NCI-H226 (cell line): ENCODE data around the gene ZEB2.

Experiments
- DNase-seq: peaks from one replicate; pipeline ENCODE4 v3.0.0-alpha.2; 2015

ZEB2 gene

DNA sequence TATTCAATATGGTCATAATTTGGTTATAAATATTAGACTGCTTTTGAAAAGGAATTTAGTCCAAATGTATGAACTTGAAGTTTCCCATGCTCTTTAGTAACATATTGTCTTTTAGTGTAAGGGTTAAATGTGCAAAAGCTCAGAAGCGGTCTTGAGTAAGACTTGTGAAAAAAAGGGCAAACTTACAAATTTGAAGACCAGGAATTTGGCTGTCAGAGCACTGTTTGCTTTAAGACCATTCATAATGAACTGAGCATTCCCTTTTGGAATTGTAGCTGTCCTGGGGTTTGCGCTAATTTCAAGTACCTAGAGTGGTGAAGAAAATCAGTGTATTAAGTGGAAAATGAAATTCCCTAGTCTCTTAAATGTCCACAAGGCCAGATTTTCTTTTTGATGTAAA, 6.9 kb upstream of the ZEB2 start:
- no peak for DNase-seq

DNA sequence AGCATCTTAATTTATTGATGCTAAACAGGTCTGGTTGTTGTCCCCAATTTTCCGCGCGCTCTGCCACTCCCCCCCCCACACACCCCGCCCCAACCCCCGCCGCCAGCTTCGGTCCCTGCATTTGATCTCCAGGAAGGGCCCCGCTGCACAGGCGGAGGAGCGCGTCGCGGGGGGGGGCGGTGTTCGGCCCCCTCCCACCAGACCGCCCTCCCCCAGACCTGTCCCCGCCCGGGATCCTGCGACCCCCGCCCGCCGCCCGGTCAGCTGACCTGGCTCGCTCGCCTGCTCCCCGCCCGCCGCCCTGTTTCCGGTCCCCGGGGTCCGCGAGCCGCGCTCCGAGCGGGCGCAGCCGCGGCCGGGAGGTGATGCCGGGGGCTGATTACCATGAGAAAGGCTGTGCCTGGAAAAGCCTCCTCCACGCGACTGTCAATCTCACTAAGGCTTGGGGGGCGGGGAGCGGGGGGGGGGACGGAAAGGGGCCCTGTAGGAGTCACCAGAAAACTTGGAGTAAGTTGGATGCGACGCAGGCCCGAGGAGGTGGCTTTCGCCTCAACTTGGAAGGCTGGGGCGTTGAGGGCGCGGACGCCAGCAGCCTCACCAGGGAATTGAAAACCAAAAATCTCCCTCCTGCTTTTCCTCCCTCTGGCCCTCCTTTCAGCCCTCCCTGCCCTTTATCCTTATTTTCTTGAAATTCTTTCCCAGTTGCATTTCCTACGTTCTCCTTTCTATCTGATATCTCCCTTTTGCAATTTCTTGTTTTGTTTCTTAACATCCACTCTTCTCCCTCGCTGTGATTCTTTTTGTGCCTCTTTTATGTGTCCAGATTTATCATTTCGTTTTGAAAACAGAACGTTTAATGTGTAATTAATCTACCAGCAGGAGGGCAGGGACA, 4.4 kb upstream of the ZEB2 start:
- DNase-seq, result no peak

DNA sequence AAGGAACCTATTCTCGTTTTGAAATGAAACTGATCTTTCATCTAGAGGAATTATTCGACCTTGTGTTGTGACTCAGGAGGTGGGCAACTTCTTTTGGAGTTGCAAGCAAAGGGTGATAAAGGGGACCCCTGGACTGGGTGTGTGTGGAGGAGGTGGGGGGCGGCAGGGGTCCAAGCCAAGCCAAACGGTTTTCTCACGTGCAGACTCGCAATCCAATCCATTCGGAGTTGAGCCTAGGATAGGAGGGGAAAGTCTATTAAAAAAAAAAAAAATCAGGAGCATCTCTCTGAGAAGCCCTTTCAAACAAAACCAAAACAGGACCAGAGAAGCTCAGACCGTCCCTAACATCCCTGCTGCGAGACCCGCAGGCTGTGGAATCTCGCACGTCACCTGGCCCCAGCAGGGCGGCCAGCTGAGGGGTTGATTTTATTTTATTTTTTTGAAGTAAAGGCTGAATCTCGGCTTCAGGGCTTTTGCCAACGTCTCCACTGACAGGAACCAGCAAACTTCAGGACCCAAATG, 3.7 kb upstream of the ZEB2 start:
- DNase-seq, result no peak

DNA sequence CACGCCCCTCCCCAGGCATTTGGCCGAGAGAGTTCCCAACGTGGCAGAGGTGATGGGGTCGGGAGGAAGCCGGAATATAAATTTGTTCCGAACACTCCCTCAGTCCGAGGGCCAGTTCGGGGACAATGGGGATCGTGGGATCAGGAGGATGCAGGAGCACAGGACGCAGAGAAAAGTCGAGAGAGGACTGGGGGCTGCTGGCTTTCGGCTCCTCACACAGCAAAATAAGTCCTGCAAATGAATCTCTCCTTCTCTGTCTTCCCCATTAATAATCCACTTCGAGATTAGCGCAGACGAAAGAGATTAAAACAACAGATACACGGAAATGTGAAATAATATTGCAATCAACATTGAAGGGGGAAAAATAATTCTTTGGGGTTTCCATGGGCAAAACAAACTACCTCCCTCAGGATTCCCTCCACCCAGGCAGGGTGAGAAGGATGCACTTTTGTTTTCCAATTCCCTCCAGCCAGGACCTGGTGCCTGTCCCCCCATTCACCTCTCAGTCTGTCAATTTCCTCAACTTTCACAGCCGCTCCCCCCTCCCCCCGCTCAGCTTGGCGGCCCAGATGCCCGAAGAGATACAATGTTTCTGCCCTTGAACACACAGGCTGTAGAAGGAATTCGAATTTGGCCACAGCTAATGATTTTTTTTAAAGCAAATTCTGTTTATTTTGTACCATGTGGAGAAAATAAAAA, 3.1 kb upstream of the ZEB2 start:
- no peak for DNase-seq

DNA sequence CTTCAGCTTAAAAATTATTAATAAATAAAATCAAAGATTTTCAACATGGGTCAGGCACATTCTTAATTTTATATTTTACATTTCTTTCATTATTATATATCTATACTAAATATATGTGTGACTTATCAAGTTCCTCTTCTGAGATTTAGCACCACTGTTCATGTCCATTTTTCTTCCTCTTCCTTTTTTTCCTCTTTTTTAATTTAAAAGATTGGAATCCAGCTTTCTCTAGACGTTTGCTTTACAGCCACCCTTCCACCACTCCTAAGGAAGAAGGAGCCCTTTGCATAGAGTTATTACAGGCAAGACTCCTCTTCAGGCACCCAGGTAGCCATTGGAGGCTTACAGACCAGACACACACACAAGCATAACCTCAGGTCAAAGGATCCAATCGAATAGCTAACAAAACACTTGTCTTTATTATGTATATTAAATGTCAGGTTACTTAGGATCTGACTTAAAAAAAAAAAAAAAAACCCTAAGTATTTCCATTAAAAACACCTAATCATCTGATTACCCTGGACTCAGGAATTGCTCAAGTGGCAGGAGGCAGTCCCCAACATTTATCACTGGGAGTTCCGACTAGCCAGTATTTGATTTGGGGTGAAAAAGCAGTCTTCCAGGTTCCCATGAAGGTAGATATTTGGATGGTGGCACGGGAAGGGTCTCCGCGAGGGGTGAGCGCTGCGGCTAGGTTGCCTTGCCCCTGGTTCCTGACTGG, 2.4 kb upstream of the ZEB2 start:
- DNase-seq, result no peak

DNA sequence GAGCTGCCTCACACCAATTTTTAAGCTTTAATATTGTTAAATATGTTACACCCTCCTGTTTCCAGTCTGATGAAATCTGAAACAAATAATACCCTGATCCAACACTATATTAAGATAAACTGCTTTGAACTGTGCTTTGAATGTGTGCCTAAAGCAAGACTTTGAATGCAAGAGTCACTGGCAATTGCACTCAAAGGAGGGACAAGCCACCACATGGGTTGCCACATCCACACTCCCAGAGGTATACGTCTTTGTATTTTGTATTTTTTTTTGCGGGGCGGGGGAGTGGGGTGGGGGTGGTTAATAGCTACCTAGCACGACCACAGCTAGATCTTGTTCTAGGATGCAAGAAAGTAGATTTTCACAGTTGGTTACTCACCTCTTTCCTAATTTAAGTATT, 1.8 kb upstream of the ZEB2 start:
- DNase-seq, result no peak

DNA sequence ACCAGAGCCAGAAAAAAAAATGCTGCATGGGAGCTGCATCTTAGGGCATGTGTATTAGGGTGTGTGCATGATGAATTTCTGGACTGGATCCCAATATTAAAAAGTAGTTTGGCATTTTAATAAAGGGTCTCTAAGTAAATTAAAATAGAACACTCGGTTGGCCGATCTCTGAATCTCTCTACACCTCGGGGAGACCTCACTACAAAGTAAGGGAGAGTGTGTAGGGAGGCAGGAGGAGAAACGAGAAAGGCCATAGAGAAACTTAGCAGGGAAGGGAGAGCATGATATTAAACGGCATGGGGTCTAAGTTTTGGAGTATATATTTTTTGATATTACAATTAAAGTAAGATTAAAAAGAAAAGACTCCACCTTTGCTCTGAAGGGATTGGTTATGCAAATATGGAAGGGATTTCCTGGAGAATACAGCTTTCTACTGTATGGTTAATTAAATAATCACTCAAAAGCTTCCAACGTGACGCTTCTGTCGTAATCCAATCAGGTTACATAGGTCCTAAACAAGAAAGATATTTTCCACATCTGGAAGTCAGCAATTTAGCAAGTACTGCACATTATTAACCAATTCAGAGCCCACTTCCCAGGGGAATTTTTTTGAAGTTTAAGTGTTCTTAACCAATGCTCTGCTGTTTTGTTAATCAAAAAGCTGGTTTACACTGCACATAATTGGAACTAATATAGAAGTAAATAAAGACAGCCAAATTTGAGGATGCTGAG, 1.0 kb upstream of the ZEB2 start:
- no peak for DNase-seq

DNA sequence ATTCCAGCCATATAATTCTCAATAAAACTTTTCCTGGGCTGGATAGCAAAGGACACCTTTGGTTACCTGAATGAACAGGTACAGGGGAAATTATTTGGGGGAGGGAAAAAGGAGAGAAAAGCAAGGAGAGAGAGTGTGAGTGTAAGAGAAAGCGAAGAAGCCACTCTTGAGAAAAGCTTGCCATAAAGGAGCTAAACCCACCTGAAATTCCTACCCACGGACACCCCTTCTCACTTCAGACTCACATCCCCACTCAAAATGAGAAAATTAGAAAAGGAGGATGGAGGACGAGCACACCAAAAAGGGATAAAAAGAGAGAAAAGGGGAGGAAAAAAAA, 354 bp downstream of the ZEB2 start:
- DNase-seq, result no peak

DNA sequence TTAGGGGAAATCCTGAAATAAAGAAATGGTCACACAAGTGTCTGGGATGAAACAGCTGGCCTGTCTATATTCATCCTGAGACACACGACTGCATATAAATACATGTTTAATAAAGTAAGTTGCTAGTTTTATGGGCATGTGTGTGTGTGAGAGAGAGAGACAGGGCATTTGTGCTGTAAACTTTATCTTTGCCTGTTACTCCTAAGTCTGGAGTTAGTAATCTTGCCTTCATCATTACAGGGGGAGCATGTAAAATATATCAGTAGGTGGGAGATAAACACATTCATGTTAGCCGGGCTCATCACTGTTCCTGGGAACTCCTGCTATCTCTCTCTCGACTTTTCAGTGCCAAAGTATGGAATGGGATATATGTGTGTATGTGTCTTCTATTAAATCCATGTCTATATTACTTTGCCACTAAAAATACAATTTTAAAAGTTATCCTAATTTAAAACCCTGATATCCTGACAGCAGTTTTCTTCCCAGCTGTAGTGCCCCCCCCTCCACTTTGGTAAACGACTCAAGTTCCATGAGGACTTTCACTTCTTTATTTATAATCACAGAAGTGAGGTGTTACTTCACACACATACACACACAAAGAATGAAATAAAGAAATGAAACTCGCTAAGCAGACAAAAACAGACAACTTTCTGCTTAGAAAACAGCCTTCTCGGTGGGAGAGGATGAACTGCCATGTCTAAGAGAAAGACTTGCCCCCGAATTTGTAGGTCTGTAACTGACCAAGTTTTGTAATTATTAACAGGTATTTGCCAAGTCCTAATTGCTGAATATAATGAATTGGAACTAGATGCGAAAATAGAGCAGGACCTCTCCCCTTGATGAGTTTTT, 947 bp downstream of the ZEB2 start:
- no peak for DNase-seq

DNA sequence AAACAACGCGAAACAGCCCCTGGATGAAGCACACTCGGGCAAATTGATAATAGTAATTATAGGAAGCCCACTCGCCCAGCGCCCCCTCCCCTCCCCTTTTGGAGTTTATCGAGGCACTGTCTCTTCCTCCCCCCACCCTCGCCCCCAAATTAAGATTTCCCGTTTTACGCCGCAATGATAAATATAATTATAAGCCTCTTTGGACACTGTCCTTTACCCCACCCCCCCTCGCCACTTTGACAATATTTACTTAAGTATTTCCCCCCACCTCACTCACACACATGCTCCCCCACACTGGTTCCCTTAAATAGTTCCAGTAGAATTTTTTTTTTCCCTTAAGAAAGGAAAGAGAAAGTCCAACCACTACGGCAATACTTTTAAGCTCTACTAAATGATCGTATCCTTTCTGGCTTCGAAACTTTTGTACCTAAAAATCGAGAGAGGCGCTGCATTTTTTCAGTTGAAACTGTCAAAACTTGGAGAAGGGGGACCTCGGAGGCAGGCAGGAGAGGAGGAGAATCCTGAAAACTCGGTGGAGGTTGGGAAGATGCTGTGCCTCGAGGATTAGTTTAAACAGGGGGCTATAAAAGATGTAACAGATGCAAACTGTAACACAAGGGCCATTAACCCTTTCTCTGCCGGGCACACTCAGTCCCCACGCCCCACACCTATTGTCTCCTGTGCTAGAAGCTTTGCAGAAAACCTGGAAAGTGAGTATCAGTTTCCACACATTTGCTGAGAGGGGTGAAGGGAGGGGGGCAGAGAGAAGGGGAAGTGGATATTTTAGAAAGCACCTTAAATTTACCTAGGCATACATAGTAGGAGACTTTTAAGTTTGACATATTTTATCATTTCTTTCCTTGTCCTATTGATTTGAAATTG, 1.8 kb downstream of the ZEB2 start:
- no peak for DNase-seq

DNA sequence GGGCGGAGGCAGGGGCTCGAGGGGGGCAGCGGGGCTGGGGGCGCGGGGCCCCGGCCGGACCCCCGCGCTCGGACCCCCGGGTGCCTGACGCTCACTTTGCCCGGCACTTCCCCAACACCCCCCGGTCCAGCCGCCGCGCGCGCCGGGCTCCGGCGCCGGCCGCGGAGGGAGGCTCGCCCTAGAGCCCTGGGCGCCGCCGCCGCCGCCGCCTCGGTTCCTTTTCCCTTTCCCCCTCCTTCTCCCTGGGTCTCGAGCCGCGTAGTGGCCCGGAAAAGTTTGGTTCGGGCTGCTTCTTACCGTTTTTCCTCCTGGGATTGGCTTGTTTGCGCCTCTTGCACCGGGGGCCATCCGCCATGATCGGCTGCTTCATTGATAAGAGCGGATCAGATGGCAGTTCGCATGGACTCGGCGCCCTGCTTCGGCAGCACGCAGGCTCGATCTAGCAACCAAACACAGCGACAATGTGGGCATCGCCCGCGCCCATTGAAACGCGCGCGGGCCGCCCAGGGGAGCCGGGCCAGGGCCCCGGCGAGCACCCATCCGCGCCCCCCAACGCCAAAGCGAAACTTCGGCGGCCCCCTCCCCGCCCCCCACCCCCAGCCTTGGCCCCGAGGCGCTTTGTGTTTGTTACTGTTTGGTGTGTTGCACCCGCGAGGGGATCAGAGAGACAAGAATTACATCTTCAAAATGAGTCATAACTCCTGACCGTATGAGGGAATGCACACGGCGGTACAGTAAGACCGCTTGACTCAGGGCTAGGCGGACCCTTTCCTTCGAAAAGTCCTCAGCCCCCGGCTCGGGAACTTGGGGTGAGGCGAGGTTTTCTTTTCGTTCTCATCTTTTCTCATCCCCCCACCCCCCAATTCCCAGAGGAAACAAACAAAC, 2.7 kb downstream of the ZEB2 start:
- DNase-seq, result peak; percentile 86

DNA sequence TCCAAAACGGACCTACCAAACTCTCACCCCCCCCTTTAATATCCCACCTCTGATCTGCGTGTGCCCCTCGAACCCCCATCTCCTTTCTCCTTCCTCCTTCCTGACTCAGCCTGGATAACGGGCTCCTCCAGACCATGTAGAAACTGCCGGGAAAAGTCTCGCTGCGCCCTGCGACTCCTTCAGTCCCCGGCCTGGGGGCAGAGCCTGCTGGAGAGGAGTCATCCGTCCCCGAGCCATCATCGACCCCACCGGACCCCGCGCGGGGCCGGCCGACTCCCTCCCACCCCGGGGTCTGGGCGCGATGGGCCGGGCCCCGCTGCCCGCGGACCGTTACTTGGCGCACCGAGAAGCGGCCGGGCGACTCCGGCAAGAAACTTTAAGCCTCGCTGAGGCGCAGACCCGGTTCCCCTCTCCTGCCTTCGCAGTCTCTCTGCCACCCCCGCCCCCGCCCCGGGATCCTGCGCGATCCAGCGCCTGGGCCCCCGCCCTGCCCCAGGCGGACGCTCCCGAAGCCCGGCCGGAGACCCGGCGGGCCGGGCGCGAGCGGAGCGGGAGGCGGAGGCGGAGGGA, 3.4 kb downstream of the ZEB2 start:
- no peak for DNase-seq

DNA sequence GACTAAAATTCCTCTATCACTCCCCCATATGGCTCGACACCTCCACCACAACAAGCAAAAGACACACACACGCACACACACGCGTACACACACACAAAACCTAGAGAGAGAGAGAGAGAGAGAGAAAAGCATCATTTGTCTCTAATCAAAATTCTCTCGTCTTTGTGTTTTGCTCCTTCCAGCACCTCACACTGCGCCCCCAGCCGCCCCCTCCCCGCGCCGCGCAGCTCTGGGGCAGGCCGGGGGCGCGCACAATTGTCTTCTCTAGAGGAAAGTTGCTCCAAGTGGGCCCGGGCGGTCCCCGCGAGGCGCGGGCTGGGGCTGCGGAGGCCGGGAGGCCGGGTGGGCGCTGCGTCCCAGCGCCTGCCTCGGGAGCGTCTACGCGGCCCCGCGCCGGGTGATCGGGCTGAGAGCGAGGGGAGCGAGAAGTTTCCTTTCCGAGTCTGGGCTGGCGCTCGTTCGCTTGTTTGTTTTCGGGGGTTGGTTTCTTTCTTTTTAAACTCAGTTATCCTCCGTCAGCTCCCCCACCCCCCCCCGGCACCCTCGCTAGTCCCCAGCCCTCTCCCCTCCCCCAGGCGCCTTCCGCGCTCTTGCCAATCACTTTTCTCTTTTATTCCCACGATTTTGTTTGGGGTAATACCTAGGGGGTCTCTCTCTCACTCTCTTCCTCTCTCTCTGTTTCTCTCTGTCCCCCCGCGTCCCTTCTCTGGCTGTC, 4.1 kb downstream of the ZEB2 start:
- DNase-seq, result no peak

DNA sequence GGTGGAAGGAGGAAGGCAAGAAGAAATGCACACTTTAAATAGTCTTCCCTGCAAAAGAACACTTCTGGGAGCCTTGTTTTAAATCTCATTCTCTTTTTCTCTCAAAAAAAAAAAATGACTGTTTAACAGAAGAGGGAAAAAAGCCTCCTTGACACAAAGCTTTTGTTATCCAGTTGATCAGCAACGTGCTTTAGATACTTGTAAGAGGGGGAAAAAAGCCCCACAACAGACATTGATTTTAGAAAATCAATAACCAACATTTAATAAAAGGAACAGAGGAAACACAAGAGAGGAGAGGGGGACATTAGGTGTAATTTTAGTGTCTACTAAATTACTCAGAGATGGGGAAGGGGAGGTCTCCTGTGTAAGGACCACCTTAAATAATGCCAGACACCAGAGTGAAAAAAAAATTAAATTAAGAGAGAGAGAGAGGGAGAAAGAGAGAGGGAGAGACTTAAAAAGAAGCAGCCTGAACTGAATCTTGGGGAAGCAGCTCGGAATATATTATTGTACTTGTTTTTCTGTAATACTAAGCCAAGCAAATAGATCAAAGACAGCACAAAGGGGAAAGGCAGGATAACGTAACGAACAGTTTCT, 4.7 kb downstream of the ZEB2 start:
- DNase-seq, result no peak

DNA sequence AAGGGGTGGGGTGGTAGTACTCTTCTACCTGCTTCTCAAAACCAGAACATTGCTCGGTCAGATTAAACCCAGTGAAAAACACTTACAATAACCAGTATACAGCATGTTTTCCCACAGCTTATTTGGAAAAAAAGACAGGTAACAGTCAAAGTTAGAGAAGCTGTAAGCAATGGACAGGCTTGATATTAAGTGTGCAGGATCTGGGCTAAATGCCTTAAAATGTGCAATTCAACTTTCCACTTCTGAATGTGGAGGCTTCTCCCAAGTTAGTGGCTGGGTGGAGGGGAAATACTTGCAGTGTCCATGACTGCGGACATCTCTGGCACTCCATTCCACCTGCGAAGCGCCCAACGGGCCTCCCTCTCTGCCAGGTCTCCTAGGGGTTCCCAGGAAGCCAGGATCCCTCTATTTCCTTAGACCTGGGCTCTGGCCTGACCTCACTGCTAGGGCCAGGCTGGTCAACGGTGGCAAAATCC, 5.3 kb downstream of the ZEB2 start:
- DNase-seq, result no peak

DNA sequence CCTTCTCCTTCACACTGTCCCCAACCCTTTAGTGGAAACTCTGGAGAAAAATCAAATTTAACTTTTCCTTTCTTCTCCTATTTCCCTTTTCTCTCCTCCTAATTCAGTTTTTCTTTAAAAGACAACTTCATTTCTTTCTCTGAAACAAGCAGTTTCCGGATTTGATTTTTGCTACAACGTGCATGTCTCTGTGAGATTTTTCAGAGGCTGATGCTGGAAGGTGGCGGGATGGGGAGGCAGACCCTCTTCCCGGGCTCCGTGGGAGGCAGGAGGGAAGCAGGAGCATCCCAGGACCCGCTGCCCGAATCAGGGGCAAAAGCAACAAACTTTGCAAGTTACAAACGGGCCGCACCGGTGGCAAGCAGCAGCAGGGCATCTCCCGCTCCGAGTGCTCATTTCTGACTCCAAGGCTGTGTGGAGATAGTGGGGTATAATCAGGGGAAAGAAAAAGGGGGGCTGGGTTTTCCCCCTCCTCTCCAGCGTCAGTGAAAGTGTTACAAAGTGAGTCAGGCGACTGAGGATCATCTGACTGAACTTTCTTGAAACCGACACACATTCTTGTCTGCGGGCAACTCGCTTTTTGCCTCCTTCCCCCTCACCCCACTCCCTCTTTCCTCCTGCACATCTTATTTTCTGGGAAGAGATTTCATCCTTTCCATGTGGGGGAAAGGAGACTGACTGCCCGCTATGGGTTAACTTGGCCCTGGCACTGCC, 6.4 kb downstream of the ZEB2 start:
- DNase-seq, result no peak

DNA sequence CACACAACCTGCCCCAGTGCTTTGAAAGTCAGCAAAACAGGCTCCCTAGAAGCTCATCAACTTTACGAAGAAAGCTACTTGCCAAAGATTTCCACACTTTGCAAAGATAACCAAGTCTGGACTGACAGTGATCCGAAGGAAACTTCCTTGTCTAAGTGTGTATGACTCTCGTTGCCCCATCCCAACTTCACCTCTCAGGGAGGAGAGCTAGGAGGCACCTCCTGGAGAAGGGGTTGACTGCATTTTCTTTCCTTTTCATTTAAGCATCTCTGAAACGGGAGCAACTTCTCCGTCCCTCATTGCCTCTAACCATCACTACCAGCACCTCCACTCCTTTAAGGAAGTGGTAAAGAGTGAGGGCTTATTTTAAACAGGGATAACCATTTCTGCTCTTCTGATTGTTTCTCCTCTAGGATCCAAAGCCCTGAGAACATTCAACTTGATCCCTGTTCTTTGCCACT, 7.0 kb downstream of the ZEB2 start:
- no peak for DNase-seq
